BJ (cell line): ENCODE data around the gene HMGB4. TPM values are rescaled to one million over a fixed set of nuclear protein-coding genes. Genes with fewer than 3 reads are reported as not detected.

Experiments
- CTCF ChIA-PET: fragments of 350-600 bp; formaldehyde crosslinking; extraction: SDS; loops from one replicate; lab custom pipeline; 2021; ENCODE audit warnings: antibody characterized with exemption, inconsistent platforms; lab: Yijun Ruan, JAX
- POLR2A ChIA-PET: fragments of 300-600 bp; sonication (Branson Sonifier 250); formaldehyde crosslinking; extraction: SDS; loops from one replicate; lab custom pipeline; 2021; ENCODE audit warnings: antibody characterized with exemption; lab: Charles Lee
- DNase-seq: peaks from one replicate; pipeline ENCODE4 v3.0.0-alpha.2; 2011; ENCODE audit warnings: low read depth
- H3K27me3 ChIP-seq: 2 replicates; pipeline ENCODE4 v1.6.0; 2011; ENCODE audit warnings: low read length; ENCODE audit not compliant: control insufficient read depth, insufficient read depth
- H3K36me3 ChIP-seq: 2 replicates; pipeline ENCODE4 v1.5.1; 2011; ENCODE audit warnings: low read length; ENCODE audit not compliant: control insufficient read depth, insufficient read depth
- H3K4me3 ChIP-seq: 2 replicates; pipeline ENCODE4 v1.5.1; 2011; ENCODE audit warnings: low read depth, mild to moderate bottlenecking, control low read depth, low read length
- polyA plus RNA-seq: library from polyadenylated mRNA; depleted of rRNA; stranded (reverse); fragments of >200 nt; gene quantifications from 2 replicates; pipeline ENCODE4 v1.2.3, GENCODE V29; 2011
- TF ChIP-seq, protein P1 (sequence below): IDR thresholded peaks from 2 replicates; pipeline ENCODE4 v1.5.1; 2011; ENCODE audit warnings: low read depth, mild to moderate bottlenecking, control low read depth, inconsistent platforms, low read length, moderate library complexity; ENCODE audit not compliant: insufficient read depth

HMGB4 gene
- polyA plus RNA-seq, 1 experiment: not detected

DNA sequence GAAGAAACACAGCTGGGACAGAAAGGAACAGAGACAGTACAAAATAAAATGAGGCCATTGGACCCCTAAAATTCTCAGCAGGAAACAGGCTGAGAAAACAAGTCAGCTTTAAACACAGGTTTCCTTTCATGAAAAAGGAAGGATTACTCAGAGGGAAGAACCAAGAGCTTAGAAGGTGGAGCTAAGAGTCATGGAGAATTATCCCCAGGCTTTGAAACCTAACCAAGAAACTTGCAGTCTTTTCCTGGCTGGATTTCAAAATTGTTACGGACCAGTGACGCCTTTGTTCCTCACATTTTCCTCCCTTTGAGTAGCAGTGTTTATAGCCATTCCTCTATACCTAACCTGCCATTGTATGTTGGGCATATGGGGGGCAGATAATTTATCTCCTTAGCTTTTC lies 8.8 kb downstream of the HMGB4 start:
- Histone ChIP-seq H3K27me3 (no peaks in the 10 kb centered on the region), H3K4me3 (no peak overlapping the region), H3K36me3 (no peaks in the 10 kb centered on the region)
- TF ChIP-seq, protein P1, sequence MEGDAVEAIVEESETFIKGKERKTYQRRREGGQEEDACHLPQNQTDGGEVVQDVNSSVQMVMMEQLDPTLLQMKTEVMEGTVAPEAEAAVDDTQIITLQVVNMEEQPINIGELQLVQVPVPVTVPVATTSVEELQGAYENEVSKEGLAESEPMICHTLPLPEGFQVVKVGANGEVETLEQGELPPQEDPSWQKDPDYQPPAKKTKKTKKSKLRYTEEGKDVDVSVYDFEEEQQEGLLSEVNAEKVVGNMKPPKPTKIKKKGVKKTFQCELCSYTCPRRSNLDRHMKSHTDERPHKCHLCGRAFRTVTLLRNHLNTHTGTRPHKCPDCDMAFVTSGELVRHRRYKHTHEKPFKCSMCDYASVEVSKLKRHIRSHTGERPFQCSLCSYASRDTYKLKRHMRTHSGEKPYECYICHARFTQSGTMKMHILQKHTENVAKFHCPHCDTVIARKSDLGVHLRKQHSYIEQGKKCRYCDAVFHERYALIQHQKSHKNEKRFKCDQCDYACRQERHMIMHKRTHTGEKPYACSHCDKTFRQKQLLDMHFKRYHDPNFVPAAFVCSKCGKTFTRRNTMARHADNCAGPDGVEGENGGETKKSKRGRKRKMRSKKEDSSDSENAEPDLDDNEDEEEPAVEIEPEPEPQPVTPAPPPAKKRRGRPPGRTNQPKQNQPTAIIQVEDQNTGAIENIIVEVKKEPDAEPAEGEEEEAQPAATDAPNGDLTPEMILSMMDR: no peak
- no peak for DNase-seq
- ChIA-PET POLR2A (interaction anchor here (0.6 kb wide), 1 partner anchor 67 kb away, joined by 3 read pairs; no protein-coding TSS in a partner anchor), CTCF (no interaction called here)

DNA sequence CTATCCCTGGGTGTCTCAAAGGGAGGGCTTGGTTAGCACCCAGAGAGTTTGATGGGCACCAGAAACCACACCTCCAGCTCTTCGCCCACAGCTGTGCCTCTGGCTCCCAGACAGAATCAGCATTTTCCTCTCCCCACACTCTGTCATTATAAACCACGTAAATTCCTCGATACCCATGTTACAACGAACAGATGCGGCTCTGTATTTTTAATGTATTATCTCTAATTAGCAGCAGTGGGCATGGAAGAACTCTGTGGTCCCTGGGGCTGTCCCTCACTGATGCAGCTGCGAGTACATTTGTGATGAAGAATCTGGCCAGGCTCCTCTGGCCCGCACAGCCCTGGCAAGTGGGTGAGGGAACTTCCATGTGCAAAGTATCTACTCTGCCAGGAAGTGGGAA lies 10.8 kb downstream of the HMGB4 start:
- H3K4me3 ChIP-seq: no peak overlapping the region
- no peaks in the 10 kb centered on the region for H3K36me3 ChIP-seq
- CTCF ChIA-PET: no interaction called here
- no peaks in the 10 kb centered on the region for H3K27me3 ChIP-seq
- POLR2A ChIA-PET: no interaction called here
- DNase-seq: no peak
- TF ChIP-seq, protein P1: no peak

DNA sequence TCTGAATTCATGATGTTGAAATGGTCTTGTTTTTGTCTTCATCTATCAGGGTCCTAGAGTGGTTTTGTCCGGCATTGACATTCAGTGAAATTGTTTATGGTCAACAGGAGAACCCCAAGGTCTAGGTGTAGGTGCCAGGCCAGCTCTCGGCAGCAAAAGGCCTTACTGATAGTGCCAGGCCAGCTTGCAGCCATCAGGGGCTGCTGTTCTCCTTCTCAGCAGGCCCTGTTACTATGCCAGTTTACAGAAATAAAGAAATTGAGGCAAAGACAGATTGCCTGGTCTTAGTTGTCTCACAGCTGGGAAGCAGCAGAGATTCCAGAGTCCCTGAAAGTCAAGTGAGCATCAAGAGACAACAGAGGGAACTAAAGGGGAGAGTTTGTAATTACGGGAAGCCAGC lies 12.0 kb downstream of the HMGB4 start:
- no peak for DNase-seq
- POLR2A ChIA-PET: no interaction called here
- CTCF ChIA-PET: interaction anchor here (2.5 kb wide), 1 partner anchor 287 kb away, joined by 8 read pairs; no protein-coding TSS in a partner anchor

DNA sequence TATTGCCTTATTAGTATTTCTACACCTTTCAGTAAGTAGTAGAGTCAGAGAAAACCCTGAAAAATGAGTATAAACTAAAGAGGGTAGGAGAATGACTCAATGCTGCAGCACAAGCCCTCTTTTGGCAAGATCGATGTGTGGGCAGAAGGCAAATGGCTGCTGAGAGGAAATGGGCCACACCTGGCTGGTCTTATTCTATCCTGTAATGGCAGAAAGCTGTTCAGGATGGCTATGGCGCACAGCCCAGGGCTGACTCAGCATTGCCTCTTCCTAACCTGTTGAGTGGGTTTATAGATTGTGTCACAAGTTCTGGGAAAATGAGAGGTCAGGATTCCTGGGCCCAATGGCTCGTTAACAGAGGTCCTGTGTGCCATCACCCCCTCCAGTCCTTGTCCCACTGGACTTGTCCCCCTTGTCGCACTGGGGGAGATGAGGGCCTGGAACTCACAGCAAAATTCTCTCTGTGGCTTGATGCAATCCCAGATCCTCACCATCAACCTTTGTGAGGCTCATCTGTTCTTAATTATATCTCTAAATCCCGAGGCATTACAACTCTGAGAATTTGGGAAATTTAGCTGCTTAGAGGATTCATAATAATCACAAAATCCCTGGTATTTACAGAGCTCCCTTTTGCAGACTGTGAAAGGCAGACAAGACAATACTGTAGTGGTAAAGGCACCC lies 13.2 kb downstream of the HMGB4 start:
- ChIA-PET CTCF (interaction anchor here (0.8 to 2.5 kb wide), 3 partner anchors 14 to 286 kb away, joined by 3 to 8 read pairs (median 3); no protein-coding TSS in a partner anchor), POLR2A (interaction anchor here (0.6 to 0.7 kb wide), 2 partner anchors 9 to 16 kb away, joined by 3 to 4 read pairs; no protein-coding TSS in a partner anchor)
- no peaks in the 10 kb centered on the region for H3K36me3 ChIP-seq
- peak; percentile 75 for DNase-seq
- TF ChIP-seq, protein P1: no peak
- H3K4me3 ChIP-seq: no peak overlapping the region
- no peaks in the 10 kb centered on the region for H3K27me3 ChIP-seq

More for the DNA sequence above, 12.0 kb downstream of the HMGB4 start:
- Histone ChIP-seq H3K4me3 (no peak overlapping the region), H3K27me3 (no peaks in the 10 kb centered on the region), H3K36me3 (no peaks in the 10 kb centered on the region)
- TF ChIP-seq, protein P1: 0 out of 2 replicates have a peak, but pooled peaks have one; percentile 8

DNA sequence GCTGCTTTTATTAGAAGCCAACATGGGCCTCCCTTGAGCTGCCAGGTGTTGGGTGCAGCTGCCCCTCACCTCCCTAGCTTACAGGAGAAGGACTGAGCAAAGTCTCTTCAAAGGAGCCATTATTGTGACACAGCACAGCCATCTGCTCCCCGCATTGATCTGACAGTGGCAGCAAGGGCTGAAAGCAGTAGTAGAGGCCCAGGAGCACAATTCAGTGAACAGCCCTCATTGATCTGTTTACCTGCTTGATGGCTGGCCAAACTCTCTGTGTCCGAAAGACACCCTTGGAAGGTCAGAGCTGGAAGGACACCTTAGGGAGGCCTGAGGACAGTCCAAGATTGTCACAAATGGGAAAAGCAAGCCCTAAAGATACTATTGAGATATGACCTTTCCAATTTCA lies 14.5 kb downstream of the HMGB4 start:
- POLR2A ChIA-PET: no interaction called here
- TF ChIP-seq, protein P1: no peak

More for the DNA sequence above, 14.5 kb downstream of the HMGB4 start:
- no peak for DNase-seq
- no peaks in the 10 kb centered on the region for H3K27me3 ChIP-seq
- H3K36me3 ChIP-seq: no peaks in the 10 kb centered on the region
- CTCF ChIA-PET: interaction anchor here (0.9 to 2.5 kb wide), 3 partner anchors 8 to 285 kb away, joined by 3 to 8 read pairs (median 4); no protein-coding TSS in a partner anchor
- H3K4me3 ChIP-seq: no peak overlapping the region
